Liver (tissue), 9 donors: ENCODE results near the gene CCL19. TPM values are rescaled to one million over a fixed set of nuclear protein-coding genes. Genes with fewer than 3 reads are reported as not detected.

Experiments used
- DNase-seq: peaks from one replicate; pipeline ENCODE4 v3.0.0-alpha.2; 2017; ENCODE audit warnings: low spot score
- H3K27ac ChIP-seq, 2 donors: one replicate each; pipeline ENCODE4 v1.7.0; 2013; ENCODE audit warnings: inconsistent platforms in 2 of 2, low read length in 2 of 2, control low read depth in 1 of 2, low read depth in 1 of 2, mild to moderate bottlenecking in 1 of 2
- H3K27me3 ChIP-seq, 4 donors: one replicate each; pipeline versions ENCODE4 v1.6.1 to v1.7.0; 2013; ENCODE audit warnings: low read length in 3 of 4, inconsistent platforms in 1 of 4, mild to moderate bottlenecking in 1 of 4, moderate library complexity in 1 of 4; ENCODE audit not compliant: control insufficient read depth in 4 of 4, insufficient read depth in 4 of 4
- H3K36me3 ChIP-seq, 4 donors: one replicate each; pipeline versions ENCODE4 v1.6.1 to v1.7.0; 2013; ENCODE audit warnings: low read length in 3 of 4, mild to moderate bottlenecking in 3 of 4, low read depth in 1 of 4, moderate library complexity in 1 of 4; ENCODE audit not compliant: control insufficient read depth in 4 of 4, insufficient read depth in 3 of 4
- H3K4me1 ChIP-seq, 4 donors: one replicate each; pipeline versions ENCODE4 v1.6.1 to v1.7.0; 2013; ENCODE audit warnings: low read length in 3 of 4, mild to moderate bottlenecking in 3 of 4, moderate library complexity in 1 of 4; ENCODE audit not compliant: control insufficient read depth in 4 of 4, insufficient read depth in 4 of 4
- H3K4me3 ChIP-seq, 3 donors: one replicate each; pipeline versions ENCODE4 v1.6.1 to v1.7.0; 2013; ENCODE audit warnings: low read length in 3 of 3, control low read depth in 1 of 3, low read depth in 1 of 3, mild to moderate bottlenecking in 1 of 3
- H3K9ac ChIP-seq, 2 donors: one replicate each; pipeline ENCODE4 v1.7.0; 2013; ENCODE audit warnings: low read length in 2 of 2, mild to moderate bottlenecking in 2 of 2, moderate library complexity in 2 of 2, control low read depth in 1 of 2, low read depth in 1 of 2
- H3K9me3 ChIP-seq, 4 donors: one replicate each; pipeline versions ENCODE4 v1.6.1 to v1.7.0; 2013; ENCODE audit warnings: low read length in 3 of 4; ENCODE audit not compliant: control insufficient read depth in 4 of 4
- ATF3 ChIP-seq: IDR thresholded peaks from 2 replicates; pipeline ENCODE4 v1.6.1; 2016; ENCODE audit warnings: antibody characterized with exemption
- CTCF ChIP-seq: fragments of 150-350 bp; IDR thresholded peaks from 2 replicates; pipeline ENCODE4 v1.5.1; 2017; ENCODE audit warnings: improper control_type of control experiment, low read depth, low read length; ENCODE audit not compliant: missing input control
- EGR1 ChIP-seq, 2 donors: IDR thresholded peaks; 2 replicates each; pipeline ENCODE4 v1.6.1; 2016 to 2018; ENCODE audit warnings: antibody characterized with exemption in 2 of 2, low read depth in 2 of 2
- FOXA1 ChIP-seq: IDR thresholded peaks from 2 replicates; pipeline ENCODE4 v1.6.1; 2016; ENCODE audit warnings: antibody characterized with exemption
- FOXA2 ChIP-seq: IDR thresholded peaks from 2 replicates; pipeline ENCODE4 v1.6.1; 2016; ENCODE audit warnings: antibody characterized with exemption
- GABPA ChIP-seq, 2 donors: IDR thresholded peaks in 1 of 2; conservative IDR thresholded peaks in 1 of 2; 2 replicates each; pipeline ENCODE4 v1.6.1; 2016; ENCODE audit warnings: antibody characterized with exemption in 2 of 2, mild to moderate bottlenecking in 1 of 2, moderate library complexity in 1 of 2
- HNF4A ChIP-seq, 2 donors: conservative IDR thresholded peaks; 2 replicates each; pipeline ENCODE4 v1.6.1; 2016; ENCODE audit warnings: antibody characterized with exemption in 2 of 2, mild to moderate bottlenecking in 2 of 2
- HNF4G ChIP-seq: IDR thresholded peaks from 2 replicates; pipeline ENCODE4 v1.6.1; 2016; ENCODE audit warnings: antibody characterized with exemption
- JUND ChIP-seq, 2 donors: IDR thresholded peaks; 2 replicates each; pipeline ENCODE4 v1.6.1; 2016; ENCODE audit warnings: antibody characterized with exemption in 2 of 2
- MAX ChIP-seq: IDR thresholded peaks from 2 replicates; pipeline ENCODE4 v1.6.1; 2016; ENCODE audit warnings: antibody characterized with exemption
- NR2F2 ChIP-seq: IDR thresholded peaks from 2 replicates; pipeline ENCODE4 v1.6.1; 2016; ENCODE audit warnings: antibody characterized with exemption
- RAD21 ChIP-seq, 2 donors: IDR thresholded peaks; 2 replicates each; pipeline ENCODE4 v1.6.1; 2016; ENCODE audit warnings: antibody characterized with exemption in 2 of 2, mild to moderate bottlenecking in 2 of 2
- REST ChIP-seq: IDR thresholded peaks from 2 replicates; pipeline ENCODE4 v1.6.1; 2016; ENCODE audit warnings: antibody characterized with exemption, mild to moderate bottlenecking
- RXRA ChIP-seq, 2 donors: IDR thresholded peaks; 2 replicates each; pipeline ENCODE4 v1.6.1; 2017 to 2018; ENCODE audit warnings: antibody characterized with exemption in 2 of 2, mild to moderate bottlenecking in 1 of 2
- SP1 ChIP-seq: IDR thresholded peaks from 2 replicates; pipeline ENCODE4 v1.6.1; 2018; ENCODE audit warnings: antibody characterized with exemption, mild to moderate bottlenecking
- TAF1 ChIP-seq: conservative IDR thresholded peaks from 2 replicates; pipeline ENCODE4 v1.6.1; 2016; ENCODE audit warnings: antibody characterized with exemption, mild to moderate bottlenecking
- YY1 ChIP-seq: IDR thresholded peaks from 2 replicates; pipeline ENCODE4 v1.6.1; 2016; ENCODE audit warnings: antibody characterized with exemption, mild to moderate bottlenecking
- ZBTB33 ChIP-seq: IDR thresholded peaks from 2 replicates; pipeline ENCODE4 v1.6.1; 2016; ENCODE audit warnings: antibody characterized with exemption
- WGBS: extraction: QIAGEN DNeasy Blood & Tissue Kit; methylation state at CpG from one replicate; pipeline ENCODE4 v1.1.7; 2013; 5-methylcytosine and 5-hydroxymethylcytosine counted together
- polyA plus RNA-seq, 2 donors: library from polyadenylated mRNA; stranded (reverse) in 1 of 2; unstranded in 1 of 2; fragments of 200-250 nt in 1 of 2; fragments of >200 nt in 1 of 2; fragmentation: Nextera tagmentation in 1 of 2; extraction: Ambion mirVana in 1 of 2; gene quantifications; one replicate each; pipeline versions ENCODE4 v1.2.1 to v1.2.3, GENCODE V29; 2013 to 2015
- total RNA-seq, 2 donors: library from RNA; depleted of rRNA; stranded (reverse); fragments of >200 nt; gene quantifications; one replicate each; pipeline ENCODE4 v1.2.3, GENCODE V29; 2014
- donor health status: healthy.
- donor health status: healthy.
- donor health status: healthy.
- donor health status: healthy.
- donor health status: healthy.

The CCL19 gene
- total and polyA plus RNA-seq, 4 donors, result 0.33 to 2.9 (median 0.65) TPM; not detected in 1

- peak overlapping the region; percentile 34 to 60 for H3K27ac ChIP-seq
- 3% methylated on average over 30 of the region's 30 CpGs for WGBS
- peak; percentile 86 for DNase-seq
- H3K36me3 ChIP-seq, result no peaks in the 10 kb centered on the region
- peaks cover 0 to 14% (median 7%) of the 10 kb centered on the region in 4 donors for H3K4me1 ChIP-seq
- H3K4me3 ChIP-seq, result peak overlapping the region; percentile 57 to 72 (median 70)
- no peaks in the 10 kb centered on the region for H3K9me3 ChIP-seq
- no peaks in the 10 kb centered on the region for H3K27me3 ChIP-seq
- H3K9ac ChIP-seq, result peak overlapping the region; percentile 3 to 45
- TF ChIP-seq YY1 (peak; percentile 55), TAF1 (no peak), EGR1 (IDR thresholded peaks at IDR 0.05; ENCODE audit: low read depth in 2 of 2) (no peak), GABPA (IDR thresholded peaks at IDR 0.05 in 1 of 2, conservative IDR thresholded peaks at IDR 0.05 in 1 of 2) (no peak), FOXA2 (no peak), NR2F2 (peak; percentile 58), MAX (peak; percentile 33), REST (no peak), SP1 (peak; percentile 31), HNF4G (no peak), HNF4A (conservative IDR thresholded peaks at IDR 0.05) (peak in 1 of 2 donors; percentile 14), ZBTB33 (no peak), RXRA (IDR thresholded peaks at IDR 0.05) (peak; percentile 29 to 50), ATF3 (no peak), RAD21 (IDR thresholded peaks at IDR 0.05) (peak; percentile 97 to 99), JUND (IDR thresholded peaks at IDR 0.05) (peak in 1 of 2 donors; percentile 11), FOXA1 (no peak), CTCF (peak; percentile 99)
Observed at GRCh38 chr9:34701769-34702736, 11.0 kb upstream of the CCL19 start.
